OCI-LY7 (cell line): ENCODE measurements around the gene STMN1. TPM values are rescaled to one million over a fixed set of nuclear protein-coding genes. Genes with fewer than 3 reads are reported as not detected.

ENCODE experiments used
- BruUV-seq: library from RNA; stranded (reverse); fragments of 400-500 nt; replicated peaks from 2 replicates; lab custom pipeline; 2021; lab: Mats Ljungman, UMichigan
- CTCF ChIA-PET: fragments of 300-600 bp; sonication (Branson Sonifier 250); formaldehyde crosslinking; loops from one replicate; lab custom pipeline; 2022; ENCODE audit warnings: antibody characterized with exemption; ENCODE audit not compliant: unreplicated experiment; lab: Charles Lee
- POLR2A ChIA-PET: fragments of 300-600 bp; sonication (Branson Sonifier 250); formaldehyde crosslinking; loops from one replicate; lab custom pipeline; 2022; ENCODE audit warnings: antibody characterized with exemption; lab: Charles Lee
- DNase-seq: peaks from one replicate; pipeline ENCODE4 v3.0.0-alpha.2; 2015; ENCODE audit warnings: low spot score
- H2AFZ ChIP-seq: fragments of 200-600 bp; sonication (generic), shearing (Covaris generic); 2 replicates; pipeline ENCODE4 v1.6.1; 2014; ENCODE audit warnings: mild to moderate bottlenecking, antibody characterized with exemption, low read length, moderate library complexity
- H3K27ac ChIP-seq: fragments of 200-600 bp; sonication (generic); 2 replicates; pipeline ENCODE4 v1.5.1; 2014; ENCODE audit warnings: mixed run types, low read depth, mild to moderate bottlenecking, moderate library complexity, low read length, inconsistent platforms; ENCODE audit not compliant: poor library complexity, severe bottlenecking
- H3K36me3 ChIP-seq: fragments of 200-600 bp; sonication (generic); 2 replicates; pipeline ENCODE4 v1.6.1; 2014; ENCODE audit warnings: mild to moderate bottlenecking, antibody characterized with exemption, low read length, moderate library complexity, mixed read lengths; ENCODE audit not compliant: insufficient read depth
- H3K4me1 ChIP-seq: fragments of 200-600 bp; sonication (generic); 2 replicates; pipeline ENCODE4 v1.5.1; 2014; ENCODE audit warnings: mild to moderate bottlenecking, low read length; ENCODE audit not compliant: insufficient read depth, poor library complexity, severe bottlenecking
- H3K4me2 ChIP-seq: fragments of 200-600 bp; sonication (generic); 2 replicates; pipeline ENCODE4 v1.6.1; 2014; ENCODE audit warnings: mild to moderate bottlenecking, low read length
- H3K4me3 ChIP-seq: fragments of 200-600 bp; sonication (generic); 2 replicates; pipeline ENCODE4 v1.5.1; 2014; ENCODE audit warnings: mild to moderate bottlenecking, low read depth, low read length; ENCODE audit not compliant: poor library complexity, severe bottlenecking
- H3K79me2 ChIP-seq: fragments of 200-600 bp; sonication (generic); 2 replicates; pipeline ENCODE4 v1.6.1; 2016; ENCODE audit warnings: low read depth, mild to moderate bottlenecking, low read length, moderate library complexity, mixed read lengths; ENCODE audit not compliant: insufficient read depth
- H3K9me2 ChIP-seq: fragments of 200-600 bp; sonication (generic); 2 replicates; pipeline ENCODE4 v1.6.1; 2016; ENCODE audit warnings: mild to moderate bottlenecking, low read length, mixed read lengths; ENCODE audit not compliant: insufficient read depth
- H3K9me3 ChIP-seq: fragments of 200-600 bp; sonication (generic); 2 replicates; pipeline ENCODE4 v1.6.1; 2014; ENCODE audit warnings: mild to moderate bottlenecking, mixed run types, low read length, mixed read lengths
- H4K20me1 ChIP-seq: fragments of 200-600 bp; sonication (generic); 2 replicates; pipeline ENCODE4 v1.6.1; 2014; ENCODE audit warnings: mild to moderate bottlenecking, antibody characterized with exemption, low read length, moderate library complexity, mixed read lengths; ENCODE audit not compliant: insufficient read depth
- EZH2phosphoT487 ChIP-seq: fragments of 200-600 bp; sonication (generic); IDR thresholded peaks from 2 replicates; pipeline ENCODE4 v1.6.1; 2018; ENCODE audit warnings: low read depth, borderline replicate concordance, mild to moderate bottlenecking, mixed run types, antibody characterized with exemption, low read length, moderate library complexity, mixed read lengths
- intact Hi-C: fragments of 100-400 bp; cut with micrococcal nuclease; formaldehyde crosslinking; loops from one replicate; pipeline ENCODE4 v1.10.0; 2022; ENCODE audit not compliant: unreplicated experiment
- total RNA-seq, 2 experiments: library from RNA; depleted of rRNA in 1 of 2; stranded (reverse); fragments of >200 nt in 1 of 2; shearing (Covaris generic) in 1 of 2; gene quantifications; 2 replicates each; pipeline ENCODE4 v1.2.3, GENCODE V29; 2014 to 2022
- TF ChIP-seq, protein P1 (sequence below): fragments of 200-600 bp; sonication (generic); conservative IDR thresholded peaks from 2 replicates; pipeline ENCODE4 v1.5.1; 2014; ENCODE audit warnings: mild to moderate bottlenecking, antibody characterized with exemption, low read length, moderate library complexity, mixed read lengths

Gene STMN1
- total RNA-seq, 2 experiments from 2014 or later: 730 to 847 TPM

DNA sequence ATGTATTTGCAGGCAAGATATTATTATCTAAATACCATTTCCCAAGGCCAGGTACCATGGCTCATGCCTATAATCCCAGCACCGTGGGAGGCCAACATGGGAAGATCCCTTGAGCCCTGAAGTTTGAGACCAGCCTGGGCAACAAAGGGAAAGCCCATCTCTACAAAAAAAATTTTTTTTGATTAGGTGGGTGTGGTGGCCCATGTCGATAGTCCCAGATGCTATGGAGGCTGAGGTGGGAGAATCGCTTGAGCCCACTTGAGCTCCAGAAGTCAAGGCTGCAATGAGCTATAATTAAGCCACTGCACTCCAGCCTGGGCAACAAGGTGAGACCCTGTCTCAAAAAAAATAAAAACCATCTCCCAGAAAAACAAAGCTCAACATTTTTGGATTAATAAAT lies 2.2 kb downstream of the STMN1 start:
- H3K36me3 ChIP-seq: peaks cover 63% of the 10 kb centered on the region
- CTCF ChIA-PET: no interaction called here
- H3K9me2 ChIP-seq: no peaks in the 10 kb centered on the region
- DNase-seq: no peak
- TF ChIP-seq, protein P1, sequence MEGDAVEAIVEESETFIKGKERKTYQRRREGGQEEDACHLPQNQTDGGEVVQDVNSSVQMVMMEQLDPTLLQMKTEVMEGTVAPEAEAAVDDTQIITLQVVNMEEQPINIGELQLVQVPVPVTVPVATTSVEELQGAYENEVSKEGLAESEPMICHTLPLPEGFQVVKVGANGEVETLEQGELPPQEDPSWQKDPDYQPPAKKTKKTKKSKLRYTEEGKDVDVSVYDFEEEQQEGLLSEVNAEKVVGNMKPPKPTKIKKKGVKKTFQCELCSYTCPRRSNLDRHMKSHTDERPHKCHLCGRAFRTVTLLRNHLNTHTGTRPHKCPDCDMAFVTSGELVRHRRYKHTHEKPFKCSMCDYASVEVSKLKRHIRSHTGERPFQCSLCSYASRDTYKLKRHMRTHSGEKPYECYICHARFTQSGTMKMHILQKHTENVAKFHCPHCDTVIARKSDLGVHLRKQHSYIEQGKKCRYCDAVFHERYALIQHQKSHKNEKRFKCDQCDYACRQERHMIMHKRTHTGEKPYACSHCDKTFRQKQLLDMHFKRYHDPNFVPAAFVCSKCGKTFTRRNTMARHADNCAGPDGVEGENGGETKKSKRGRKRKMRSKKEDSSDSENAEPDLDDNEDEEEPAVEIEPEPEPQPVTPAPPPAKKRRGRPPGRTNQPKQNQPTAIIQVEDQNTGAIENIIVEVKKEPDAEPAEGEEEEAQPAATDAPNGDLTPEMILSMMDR: no peak
- TF ChIP-seq EZH2phosphoT487: no peak
- no peak overlapping the region for H2AFZ ChIP-seq
- H3K79me2 ChIP-seq: peaks cover 50% of the 10 kb centered on the region
- peaks cover 34% of the 10 kb centered on the region for H4K20me1 ChIP-seq
- peak overlapping the region; percentile 84 for H3K4me3 ChIP-seq
- intact Hi-C loops: no loop called here
- peak overlapping the region; percentile 64 for H3K4me2 ChIP-seq
- no TSS peak for BruUV-seq
- POLR2A ChIA-PET: interaction anchor here (2.0 to 5.1 kb wide), 2 partner anchors 8 to 93 kb away, joined by 8 to 18 read pairs; partner anchors contain the start of gene PAFAH2
- peaks cover 27% of the 10 kb centered on the region for H3K4me1 ChIP-seq
- H3K9me3 ChIP-seq: no peaks in the 10 kb centered on the region
- no peak overlapping the region for H3K27ac ChIP-seq

DNA sequence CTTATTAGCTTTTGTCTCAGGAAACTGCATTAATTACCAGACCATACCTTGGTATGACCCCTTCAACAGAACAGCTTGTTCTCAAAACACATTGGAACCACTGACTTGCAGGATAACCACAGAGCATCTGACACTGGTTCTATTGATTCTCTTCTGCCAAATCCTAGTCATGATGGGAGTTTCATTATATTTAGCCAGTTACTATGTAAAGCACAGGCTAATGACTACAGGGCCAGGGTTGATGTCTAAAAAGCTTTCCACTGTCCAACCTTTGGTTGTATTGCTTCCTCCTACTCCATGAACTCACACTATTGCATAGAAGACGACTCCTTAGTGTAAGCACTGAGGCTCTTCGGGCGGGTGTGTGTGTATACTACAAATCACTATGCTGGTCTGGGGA lies 3.8 kb downstream of the STMN1 start:
- H3K9me2 ChIP-seq: no peaks in the 10 kb centered on the region
- H3K4me3 ChIP-seq: no peak overlapping the region
- peaks cover 34% of the 10 kb centered on the region for H4K20me1 ChIP-seq
- no peaks in the 10 kb centered on the region for H3K9me3 ChIP-seq
- no peak overlapping the region for H2AFZ ChIP-seq
- peaks cover 27% of the 10 kb centered on the region for H3K4me1 ChIP-seq
- H3K79me2 ChIP-seq: peaks cover 50% of the 10 kb centered on the region
- intact Hi-C loops: no loop called here
- no peak for DNase-seq
- BruUV-seq: no TSS peak
- H3K36me3 ChIP-seq: peaks cover 78% of the 10 kb centered on the region
- POLR2A ChIA-PET: interaction anchor here (0.7 to 2.4 kb wide), 4 partner anchors 9 to 225 kb away, joined by 3 to 13 read pairs (median 3); partner anchors contain the start of gene PAFAH2
- no peak overlapping the region for H3K4me2 ChIP-seq
- CTCF ChIA-PET: interaction anchor here (0.8 kb wide), 1 partner anchor 10 kb away, joined by 3 read pairs; no protein-coding TSS in a partner anchor
- no peak overlapping the region for H3K27ac ChIP-seq
- TF ChIP-seq, protein P1: no peak
- no peak for TF ChIP-seq EZH2phosphoT487

DNA sequence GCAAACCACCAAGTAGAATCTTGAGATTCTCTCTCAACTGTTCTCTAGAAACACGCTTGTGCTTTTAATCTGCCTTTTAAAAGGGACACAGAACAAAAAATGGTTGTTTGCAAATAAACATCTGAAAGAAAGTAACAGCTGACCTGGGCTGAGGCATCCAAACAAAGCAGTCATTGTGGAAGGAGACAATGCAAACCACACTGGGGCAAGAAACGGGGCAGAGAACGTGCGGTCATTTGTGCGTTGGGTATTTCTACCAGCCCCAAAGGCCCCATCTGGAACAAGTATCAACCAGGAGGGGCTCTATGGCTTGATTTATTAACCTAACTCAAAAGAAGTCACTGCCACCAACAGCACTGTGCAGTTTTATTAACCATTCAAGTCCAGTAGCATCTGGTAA lies 6.0 kb downstream of the STMN1 start:
- H3K9me3 ChIP-seq: no peaks in the 10 kb centered on the region
- no peak for TF ChIP-seq EZH2phosphoT487
- TF ChIP-seq, protein P1: no peak
- POLR2A ChIA-PET: interaction anchor here (0.5 to 1.7 kb wide), 2 partner anchors 70 to 99 kb away, joined by 4 to 8 read pairs; no protein-coding TSS in a partner anchor
- peaks cover 94% of the 10 kb centered on the region for H3K36me3 ChIP-seq
- DNase-seq: no peak
- BruUV-seq: no TSS peak
- H3K4me2 ChIP-seq: no peak overlapping the region
- CTCF ChIA-PET: no interaction called here
- intact Hi-C loops: no loop called here
- H3K79me2 ChIP-seq: peaks cover 49% of the 10 kb centered on the region
- peaks cover 24% of the 10 kb centered on the region for H3K4me1 ChIP-seq
- no peak overlapping the region for H3K27ac ChIP-seq
- no peak overlapping the region for H2AFZ ChIP-seq
- H3K4me3 ChIP-seq: no peak overlapping the region
- H3K9me2 ChIP-seq: no peaks in the 10 kb centered on the region
- H4K20me1 ChIP-seq: peaks cover 34% of the 10 kb centered on the region
